Esophagus muscularis mucosa (tissue), 4 donors: ENCODE results near the gene DRC7. TPM values are rescaled to one million over a fixed set of nuclear protein-coding genes. Genes with fewer than 3 reads are reported as not detected.

Source experiments
- DNase-seq: peaks from one replicate; pipeline ENCODE4 v3.0.0-alpha.2; 2017; ENCODE audit errors: extremely low spot score
- H3K27ac ChIP-seq, 4 donors: fragments of 200-600 bp; sonication (generic); replicated peaks in 1 of 4; 1 replicate in 3 of 4; 2 replicates in 1 of 4; pipeline ENCODE4 v1.5.1; 2016 to 2019; ENCODE audit warnings: mild to moderate bottlenecking in 1 of 4
- H3K27me3 ChIP-seq, 4 donors: fragments of 200-600 bp; sonication (generic); one replicate each; pipeline versions ENCODE4 v1.5.1 to v1.6.0; 2016 to 2019
- H3K36me3 ChIP-seq, 4 donors: fragments of 200-600 bp; sonication (generic); one replicate each; pipeline ENCODE4 v1.5.1; 2016 to 2019
- H3K4me1 ChIP-seq, 4 donors: fragments of 200-600 bp; sonication (generic); one replicate each; pipeline ENCODE4 v1.5.1; 2016 to 2019
- H3K4me3 ChIP-seq, 4 donors: fragments of 200-600 bp; sonication (generic); 1 replicate in 2 of 4; 2 replicates in 2 of 4; pipeline ENCODE4 v1.5.1; 2016 to 2019; ENCODE audit warnings: mild to moderate bottlenecking in 4 of 4, moderate library complexity in 1 of 4
- H3K9me3 ChIP-seq, 4 donors: fragments of 200-600 bp; sonication (generic); 1 replicate in 3 of 4; 2 replicates in 1 of 4; pipeline ENCODE4 v1.5.1; 2016 to 2019
- EP300 ChIP-seq: sonication (generic); formaldehyde crosslinking; IDR thresholded peaks from one replicate; pipeline ENCODE4 v1.6.1; 2017; ENCODE audit warnings: antibody characterized with exemption
- POLR2A ChIP-seq: fragments of 450-650 bp; IDR thresholded peaks from one replicate; pipeline ENCODE4 v1.6.1; 2017; ENCODE audit warnings: antibody characterized with exemption, moderate library complexity, mild to moderate bottlenecking, low read depth
- POLR2AphosphoS5 ChIP-seq, 2 donors: sonication (generic); formaldehyde crosslinking; IDR thresholded peaks; one replicate each; pipeline ENCODE4 v1.6.1; 2017; ENCODE audit warnings: antibody characterized with exemption in 2 of 2
- WGBS: methylation state at CpG from one replicate; pipeline ENCODE4 v1.1.5; 2018; 5-methylcytosine and 5-hydroxymethylcytosine counted together
- intact Hi-C: fragments of 100-400 bp; cut with DNase I; formaldehyde crosslinking; loops from one replicate; pipeline ENCODE4 v1.15.1; 2023
- total RNA-seq, 4 donors: library from RNA; depleted of rRNA; stranded (reverse); fragments of >200 nt; gene quantifications; one replicate each; pipeline versions ENCODE4 v1.1.0 to v1.2.1, GENCODE V29; 2016
- TF ChIP-seq, protein P1 (sequence below), 3 experiments: fragments of 200-600 bp in 2 of 3; fragments of 450-650 bp in 1 of 3; sonication (generic) in 2 of 3; IDR thresholded peaks; one replicate each; pipeline ENCODE4 v1.5.1; 2017 to 2019; ENCODE audit warnings: antibody characterized with exemption in 3 of 3, mild to moderate bottlenecking in 2 of 3, moderate library complexity in 1 of 3

Gene DRC7
- total RNA-seq, 4 donors from 2014 or later: under 0.01 to 0.17 TPM; not detected in 2

DNA sequence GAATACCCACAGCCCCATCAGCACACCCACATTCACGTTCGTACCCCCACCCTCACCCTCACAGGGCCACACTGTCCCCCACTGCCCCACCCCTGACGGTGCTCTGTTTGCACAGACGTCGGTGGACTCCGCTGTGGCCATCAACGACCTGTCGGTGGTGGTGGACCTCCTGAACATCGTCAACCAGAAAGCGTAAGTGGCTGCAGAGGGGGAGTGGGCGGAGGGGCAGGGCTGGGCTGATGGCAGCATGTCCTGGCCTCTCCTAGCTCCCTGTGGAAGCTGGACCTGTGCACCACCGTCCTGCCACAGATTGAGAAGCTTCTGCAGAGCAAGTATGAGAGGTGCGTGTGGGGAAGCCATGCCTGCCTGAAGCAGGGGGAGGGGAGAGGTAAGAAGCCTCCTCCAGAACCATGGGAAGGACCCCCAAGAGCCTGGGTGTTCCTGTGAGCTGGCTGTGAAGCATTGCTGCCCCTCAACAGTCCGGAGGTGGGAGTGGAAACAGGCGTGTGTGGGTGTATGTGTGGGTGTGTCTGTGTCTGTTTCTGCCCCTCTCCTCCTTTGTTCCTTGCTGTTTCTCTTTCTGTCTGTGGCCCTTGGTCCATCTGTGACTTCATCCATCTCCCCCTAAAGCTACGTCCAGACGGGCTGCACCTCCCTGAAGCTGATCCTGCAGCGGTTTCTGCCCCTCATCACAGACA lies 61.3 kb downstream of the DRC7 start:
- TF ChIP-seq POLR2A (no peak), POLR2AphosphoS5 (IDR thresholded peaks at IDR 0.05) (no peak), EP300 (no peak)
- TF ChIP-seq, protein P1, sequence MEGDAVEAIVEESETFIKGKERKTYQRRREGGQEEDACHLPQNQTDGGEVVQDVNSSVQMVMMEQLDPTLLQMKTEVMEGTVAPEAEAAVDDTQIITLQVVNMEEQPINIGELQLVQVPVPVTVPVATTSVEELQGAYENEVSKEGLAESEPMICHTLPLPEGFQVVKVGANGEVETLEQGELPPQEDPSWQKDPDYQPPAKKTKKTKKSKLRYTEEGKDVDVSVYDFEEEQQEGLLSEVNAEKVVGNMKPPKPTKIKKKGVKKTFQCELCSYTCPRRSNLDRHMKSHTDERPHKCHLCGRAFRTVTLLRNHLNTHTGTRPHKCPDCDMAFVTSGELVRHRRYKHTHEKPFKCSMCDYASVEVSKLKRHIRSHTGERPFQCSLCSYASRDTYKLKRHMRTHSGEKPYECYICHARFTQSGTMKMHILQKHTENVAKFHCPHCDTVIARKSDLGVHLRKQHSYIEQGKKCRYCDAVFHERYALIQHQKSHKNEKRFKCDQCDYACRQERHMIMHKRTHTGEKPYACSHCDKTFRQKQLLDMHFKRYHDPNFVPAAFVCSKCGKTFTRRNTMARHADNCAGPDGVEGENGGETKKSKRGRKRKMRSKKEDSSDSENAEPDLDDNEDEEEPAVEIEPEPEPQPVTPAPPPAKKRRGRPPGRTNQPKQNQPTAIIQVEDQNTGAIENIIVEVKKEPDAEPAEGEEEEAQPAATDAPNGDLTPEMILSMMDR (IDR thresholded peaks at IDR 0.05): no peak
- H3K9me3 ChIP-seq: no peaks in the 10 kb centered on the region
- peaks cover 0 to 15% (median 11%) of the 10 kb centered on the region in 4 donors for H3K4me1 ChIP-seq
- peaks cover 4 to 93% (median 85%) of the 10 kb centered on the region in 4 donors for H3K36me3 ChIP-seq
- WGBS: 74% methylated on average over 18 of the region's 18 CpGs
- H3K4me3 ChIP-seq: no peak overlapping the region
- no peaks in the 10 kb centered on the region for H3K27me3 ChIP-seq
- DNase-seq: no peak
- intact Hi-C loops: loop anchor here (5.0 kb wide), 2 partner anchors 51 to 246 kb away; partner anchors contain the start of genes USB1 and ZNF319
- H3K27ac ChIP-seq: no peak overlapping the region

DNA sequence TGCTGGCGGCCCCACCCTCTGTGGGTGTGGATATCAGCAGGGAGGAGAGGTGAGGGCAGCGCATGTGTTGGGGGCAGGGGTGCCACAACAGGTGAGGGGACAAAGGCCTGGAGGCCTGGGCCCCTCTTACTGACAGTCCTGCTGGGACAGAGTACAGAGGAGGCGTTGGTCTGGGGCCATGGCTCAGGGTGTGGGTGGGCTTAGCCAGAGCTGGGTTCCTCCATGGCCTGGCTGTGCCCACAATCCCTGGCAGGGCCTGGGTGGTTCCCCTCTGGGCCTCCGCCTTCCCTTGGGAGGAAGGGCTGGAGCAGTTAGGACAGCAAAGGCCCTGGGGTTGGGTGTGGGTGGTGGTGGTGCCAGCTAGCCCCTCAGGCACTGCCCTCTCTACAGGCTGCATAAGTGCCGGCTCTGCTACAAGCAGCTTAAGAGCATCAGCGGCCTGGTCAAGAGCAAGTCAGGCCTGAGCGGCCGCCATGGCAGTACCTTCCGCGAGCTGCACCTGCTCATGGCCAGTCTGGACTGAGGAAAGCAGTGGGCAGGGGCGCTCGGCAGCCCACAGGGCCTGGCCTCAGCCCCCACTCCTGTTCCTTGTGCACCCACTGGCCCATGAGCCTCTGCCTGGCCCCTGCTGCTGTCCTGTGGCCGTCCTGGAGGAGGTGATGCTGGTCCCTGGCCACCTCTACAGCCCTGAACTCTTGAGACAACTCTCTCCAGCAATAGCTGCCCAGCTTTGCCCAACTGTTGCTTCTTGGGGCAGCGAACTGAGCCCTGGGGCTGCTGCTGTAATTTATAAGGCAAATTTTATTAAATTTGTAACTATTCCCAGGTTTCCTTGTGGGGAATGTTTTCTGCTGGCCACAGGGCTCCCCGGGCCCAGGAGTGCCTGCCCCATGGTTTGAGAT lies 62.1 kb downstream of the DRC7 start:
- peaks cover 0 to 15% (median 11%) of the 10 kb centered on the region in 4 donors for H3K4me1 ChIP-seq
- DNase-seq: no peak
- H3K36me3 ChIP-seq: peaks cover 4 to 93% (median 86%) of the 10 kb centered on the region in 4 donors
- intact Hi-C loops: loop anchor here (1.0 to 5.0 kb wide), 3 partner anchors 51 to 246 kb away; partner anchors contain the start of genes USB1 and ZNF319
- H3K9me3 ChIP-seq: no peaks in the 10 kb centered on the region
- WGBS: 69% methylated on average over 8 of the region's 15 CpGs
- H3K27me3 ChIP-seq: no peaks in the 10 kb centered on the region
- H3K27ac ChIP-seq: no peak overlapping the region
- TF ChIP-seq POLR2AphosphoS5 (IDR thresholded peaks at IDR 0.05): no peak
- TF ChIP-seq POLR2A: no peak
- no peak for TF ChIP-seq EP300
- TF ChIP-seq, protein P1 (IDR thresholded peaks at IDR 0.05): no peak
- no peak overlapping the region for H3K4me3 ChIP-seq

DNA sequence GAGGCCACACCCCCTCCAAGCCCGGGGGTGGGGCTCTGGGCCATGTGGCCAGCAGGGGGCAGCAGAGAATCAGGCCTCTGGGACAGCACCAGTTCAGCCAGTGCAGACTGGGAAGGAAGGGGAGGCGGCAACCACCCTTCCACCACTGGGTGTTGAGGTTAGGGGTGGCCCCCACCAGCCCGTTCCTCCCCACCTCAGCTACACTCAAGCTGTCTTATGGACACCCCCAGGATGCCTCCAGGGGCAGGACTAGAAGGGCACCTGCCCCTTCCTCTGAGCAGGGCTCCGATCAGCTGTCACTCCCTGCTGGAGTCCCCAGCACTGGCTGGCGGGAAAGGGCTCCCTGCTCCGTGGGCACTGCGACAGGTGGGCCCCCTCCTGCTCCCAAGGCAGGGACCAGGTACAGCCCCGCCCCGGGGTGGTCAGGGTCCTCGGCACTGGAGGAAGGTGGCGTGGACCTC lies 62.8 kb downstream of the DRC7 start:
- no peaks in the 10 kb centered on the region for H3K9me3 ChIP-seq
- no peak overlapping the region for H3K4me3 ChIP-seq
- H3K4me1 ChIP-seq: peaks cover 0 to 15% (median 11%) of the 10 kb centered on the region in 4 donors
- WGBS: 57% methylated on average over 10 of the region's 11 CpGs
- peak overlapping the region in 2 of 4 donors; percentile 27 to 55 for H3K27ac ChIP-seq
- peak; percentile 96 for DNase-seq
- TF ChIP-seq POLR2AphosphoS5 (IDR thresholded peaks at IDR 0.05) (peak in 1 of 2 donors; percentile 39), POLR2A (no peak)
- TF ChIP-seq, protein P1 (IDR thresholded peaks at IDR 0.05): peak; percentile 90 to 99 (median 96)
- no peaks in the 10 kb centered on the region for H3K27me3 ChIP-seq
- H3K36me3 ChIP-seq: peaks cover 4 to 93% (median 86%) of the 10 kb centered on the region in 4 donors
- intact Hi-C loops: loop anchor here (1.0 to 5.0 kb wide), 3 partner anchors 50 to 245 kb away; partner anchors contain the start of genes USB1 and ZNF319

DNA sequence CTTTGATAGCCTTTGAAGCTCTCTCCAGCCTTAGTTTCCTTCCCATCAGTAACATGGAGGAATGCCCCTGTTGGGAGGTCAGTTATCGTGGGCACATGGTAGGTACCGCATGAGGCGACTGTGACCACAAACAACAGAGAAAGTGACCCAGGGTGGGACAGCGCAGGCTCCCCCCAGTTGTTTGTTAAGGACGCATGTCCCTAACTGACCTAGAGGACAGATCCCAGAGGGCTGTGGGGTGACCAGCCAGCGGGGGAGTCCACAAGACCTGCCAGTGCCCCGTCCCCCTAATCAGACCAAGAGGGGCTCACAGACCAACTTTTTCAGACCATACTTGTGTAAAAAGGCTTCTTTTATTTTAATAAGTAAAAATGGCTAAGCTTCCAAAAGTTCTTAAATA lies 63.3 kb downstream of the DRC7 start:
- TF ChIP-seq POLR2A (no peak), POLR2AphosphoS5 (IDR thresholded peaks at IDR 0.05) (no peak), EP300 (no peak)
- TF ChIP-seq, protein P1 (IDR thresholded peaks at IDR 0.05): no peak
- Histone ChIP-seq H3K9me3 (no peaks in the 10 kb centered on the region), H3K36me3 (peaks cover 4 to 93% (median 86%) of the 10 kb centered on the region in 4 donors), H3K4me1 (peaks cover 0 to 15% (median 11%) of the 10 kb centered on the region in 4 donors), H3K4me3 (no peak overlapping the region), H3K27me3 (no peaks in the 10 kb centered on the region), H3K27ac (peak overlapping the region in 3 of 4 donors; percentile 7 to 55 (median 27))
- DNase-seq: no peak
- WGBS: 90% methylated on average over 6 of the region's 7 CpGs
- intact Hi-C loops: loop anchor here (1.0 to 5.0 kb wide), 3 partner anchors 49 to 244 kb away; partner anchors contain the start of genes USB1 and ZNF319
